Measurements from ENCODE around the gene JPH3.

DNA sequence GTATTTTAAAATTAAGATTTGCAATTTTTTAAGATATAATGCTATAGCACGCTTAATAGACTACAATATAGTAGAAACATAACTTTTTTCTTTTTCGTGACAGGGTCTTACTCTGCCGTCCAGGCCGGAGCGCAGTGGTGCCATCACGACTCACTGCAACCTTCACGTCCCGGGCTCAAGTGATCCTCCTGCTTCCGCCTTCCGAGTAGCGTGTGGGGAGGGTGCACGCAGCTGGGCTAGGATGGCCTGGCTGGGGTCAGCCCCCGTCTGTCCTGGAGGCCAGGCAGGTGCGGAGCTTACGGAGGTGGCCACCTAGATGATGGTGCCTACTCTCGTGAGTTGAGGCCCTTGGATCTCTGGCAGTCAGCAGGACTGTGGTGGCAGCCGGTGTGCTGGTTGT is 50.1 kb downstream of the JPH3 start:
- no peak for TF ChIP-seq EZH2 (IDR thresholded peaks at IDR 0.05; ENCODE audit: borderline replicate concordance, insufficient read depth, low read length, poor library complexity, severe bottlenecking)
- no peak for TF ChIP-seq SMC3 (conservative IDR thresholded peaks at IDR 0.05; ENCODE audit: poor library complexity)
